Skin of body (tissue), 2 donors: ENCODE data around the gene CTXND1. TPM values are rescaled to one million over a fixed set of nuclear protein-coding genes. Genes with fewer than 3 reads are reported as not detected.

ENCODE experiments used
- DNase-seq: peaks from one replicate; lab custom pipeline; 2025; lab: John Stamatoyannopoulos, UW
- total RNA-seq: library from RNA; depleted of rRNA; stranded (reverse); fragments of >200 nt; gene quantifications from one replicate; pipeline ENCODE4 v1.2.3, GENCODE V29; 2014

The CTXND1 gene
- total RNA-seq, 1 donor from 2014 or later, result 0.30 TPM

- no peak for DNase-seq
Observed at GRCh38 chr15:80183306-80183705, 68.7 kb downstream of the CTXND1 start.

GRCh38 chr15:80182611-80183261 is 69.3 kb downstream of the CTXND1 start:
- DNase-seq, result peak; percentile 71

GRCh38 chr15:80180986-80181385 is 71.0 kb downstream of the CTXND1 start:
- no peak for DNase-seq

- DNase-seq, result no peak
Observed at GRCh38 chr15:80180468-80180867, 71.5 kb downstream of the CTXND1 start.

GRCh38 chr15:80179935-80180334 is 72.1 kb downstream of the CTXND1 start:
- DNase-seq, result no peak

- no peak for DNase-seq
Observed at GRCh38 chr15:80179025-80179759, 72.8 kb downstream of the CTXND1 start.

- DNase-seq, result no peak
Observed at GRCh38 chr15:80177156-80177555, 74.9 kb downstream of the CTXND1 start.

- DNase-seq, result no peak
Observed at GRCh38 chr15:80176443-80176842, 75.6 kb downstream of the CTXND1 start.

GRCh38 chr15:80175436-80175835 is 76.6 kb downstream of the CTXND1 start:
- no peak for DNase-seq

- no peak for DNase-seq
Observed at GRCh38 chr15:80174017-80174746, 77.8 kb downstream of the CTXND1 start.

- no peak for DNase-seq
Observed at GRCh38 chr15:80173022-80173759, 78.8 kb downstream of the CTXND1 start.

- DNase-seq, result no peak
Observed at GRCh38 chr15:80172401-80172800, 79.6 kb downstream of the CTXND1 start.

GRCh38 chr15:80171787-80172186 is 80.2 kb downstream of the CTXND1 start:
- DNase-seq, result no peak

GRCh38 chr15:80170596-80170995 is 81.4 kb downstream of the CTXND1 start:
- no peak for DNase-seq

- no peak for DNase-seq
Observed at GRCh38 chr15:80169768-80170357, 82.2 kb downstream of the CTXND1 start.

GRCh38 chr15:80168421-80168820 is 83.6 kb downstream of the CTXND1 start:
- DNase-seq, result no peak

GRCh38 chr15:80167936-80168335 is 84.1 kb downstream of the CTXND1 start:
- no peak for DNase-seq

- DNase-seq, result no peak
Observed at GRCh38 chr15:80163897-80164296, 88.1 kb downstream of the CTXND1 start.

GRCh38 chr15:80163217-80163616 is 88.8 kb downstream of the CTXND1 start:
- no peak for DNase-seq

GRCh38 chr15:80162059-80162554 is 89.9 kb downstream of the CTXND1 start:
- no peak for DNase-seq

- no peak for DNase-seq
Observed at GRCh38 chr15:80161468-80162016, 90.5 kb downstream of the CTXND1 start.
